HG03558 (cell line): Measurements from ENCODE around the gene FKBP7.
"Not testable (repeated sequence)": the region's sequence is repeated elsewhere in the genome, so short reads cannot be mapped to it uniquely, and the experiment has no call there.

ENCODE experiments used
- ATAC-seq: cut with Tn5 transposase; IDR thresholded peaks from one replicate; pipeline ENCODE4 v1.9.1; 2021; ENCODE audit warnings: moderate number of reproducible peaks; ENCODE audit not compliant: unreplicated experiment; ENCODE audit errors: extremely low read depth

FKBP7 gene

GRCh38 chr2:178450774-178451525 lies 27.4 kb downstream of the FKBP7 start, which contains the start of the genes PJVK and PRKRA:
Gene PJVK, plus strand, starts transcription at chr2:178451378. Its CDS starts 2,032 bp downstream, at chr2:178453410.
Gene PRKRA, minus strand, starts transcription at chr2:178451175. Its CDS starts 145 bp downstream, at chr2:178451030.
- peak; percentile 61 for ATAC-seq

GRCh38 chr2:178450524-178450773 lies 28.0 kb downstream of the FKBP7 start:
- peak; percentile 24 for ATAC-seq

GRCh38 chr2:178449700-178450523 lies 28.5 kb downstream of the FKBP7 start:
- ATAC-seq: peak; percentile 4

- no peak for ATAC-seq
These were observed 29.3 kb downstream of the FKBP7 start for GRCh38 chr2:178448968-178449661.

- ATAC-seq: no peak
These were observed 37.0 kb downstream of the FKBP7 start for GRCh38 chr2:178441426-178441825.

GRCh38 chr2:178436662-178437061 lies 41.7 kb downstream of the FKBP7 start:
- no peak for ATAC-seq

- ATAC-seq: no peak
These were observed 49.1 kb downstream of the FKBP7 start for GRCh38 chr2:178429336-178429735.

- ATAC-seq: no peak
These were observed 50.0 kb downstream of the FKBP7 start for GRCh38 chr2:178428396-178428806.

- ATAC-seq: no peak
These were observed 50.9 kb downstream of the FKBP7 start for GRCh38 chr2:178427458-178427857.

GRCh38 chr2:178426388-178426787 lies 52.0 kb downstream of the FKBP7 start:
- no peak for ATAC-seq

- ATAC-seq: no peak
These were observed 53.1 kb downstream of the FKBP7 start for GRCh38 chr2:178425255-178425827.

- not testable (repeated sequence) for ATAC-seq
These were observed 54.7 kb downstream of the FKBP7 start for GRCh38 chr2:178423746-178424145.

- no peak for ATAC-seq
These were observed 56.3 kb downstream of the FKBP7 start for GRCh38 chr2:178422097-178422496.

- no peak for ATAC-seq
These were observed 57.9 kb downstream of the FKBP7 start for GRCh38 chr2:178420463-178420999.

- ATAC-seq: no peak
These were observed 59.3 kb downstream of the FKBP7 start for GRCh38 chr2:178419123-178419522.

GRCh38 chr2:178418426-178418825 lies 60.0 kb downstream of the FKBP7 start:
- ATAC-seq: no peak

GRCh38 chr2:178417916-178418315 lies 60.5 kb downstream of the FKBP7 start:
- no peak for ATAC-seq

- ATAC-seq: no peak
These were observed 62.4 kb downstream of the FKBP7 start for GRCh38 chr2:178415979-178416378.

GRCh38 chr2:178414266-178415247 lies 63.8 kb downstream of the FKBP7 start:
- peak; percentile 74 for ATAC-seq
